H1 (cell line): ENCODE measurements around the gene CCDC15. TPM values are rescaled to one million over a fixed set of nuclear protein-coding genes. Genes with fewer than 3 reads are reported as not detected.
"Not testable (repeated sequence)": the region's sequence is repeated elsewhere in the genome, so short reads cannot be mapped to it uniquely, and the experiment has no call there.

Experiments used
- CTCF ChIA-PET: fragments of 300-600 bp; sonication (Branson Sonifier 250); formaldehyde crosslinking; loops from one replicate; lab custom pipeline; 2021; ENCODE audit not compliant: partially characterized antibody; lab: Charles Lee
- POLR2A ChIA-PET: fragments of 300-600 bp; sonication (Branson Sonifier 250); formaldehyde crosslinking; loops from one replicate; lab custom pipeline; 2021; ENCODE audit warnings: inconsistent platforms; ENCODE audit not compliant: partially characterized antibody; lab: Charles Lee
- DNase-seq, 2 experiments: peaks; one replicate each; pipeline versions ENCODE4 v3.0.0 to v3.0.0-alpha.2; 2010 to 2022; ENCODE audit warnings: low spot score in 2 of 2, low read depth in 1 of 2, mixed read lengths in 1 of 2
- FAIRE-seq: peaks from 2 replicates; lab custom pipeline; 2011; peaks lifted over from hg19 to GRCh38; lab: Jason Lieb, UNC
- H2AFZ ChIP-seq: 2 replicates; pipeline ENCODE4 v1.8.1; 2012; ENCODE audit warnings: low read length, inconsistent platforms
- H2AK5ac ChIP-seq: 2 replicates; pipeline ENCODE4 v1.6.1; 2013; ENCODE audit warnings: low read depth, low read length
- H2BK120ac ChIP-seq: replicated peaks from 2 replicates; pipeline ENCODE3; 2013; ENCODE audit warnings: low read depth, low read length, inconsistent platforms
- H2BK12ac ChIP-seq: 2 replicates; pipeline ENCODE4 v1.6.1; 2013; ENCODE audit warnings: low read depth, low read length
- H2BK15ac ChIP-seq: 2 replicates; pipeline ENCODE4 v1.6.1; 2013; ENCODE audit warnings: low read length
- H2BK20ac ChIP-seq: 2 replicates; pipeline ENCODE4 v1.6.1; 2013; ENCODE audit warnings: low read length
- H2BK5ac ChIP-seq: 2 replicates; pipeline ENCODE4 v1.6.1; 2013; ENCODE audit warnings: low read depth, low read length
- H3K14ac ChIP-seq: 2 replicates; pipeline ENCODE4 v1.6.1; 2013; ENCODE audit warnings: inconsistent platforms; ENCODE audit not compliant: insufficient read length
- H3K18ac ChIP-seq: 2 replicates; pipeline ENCODE4 v1.6.1; 2013; ENCODE audit warnings: low read length; ENCODE audit errors: extremely low read depth
- H3K23ac ChIP-seq: 2 replicates; pipeline ENCODE4 v1.6.1; 2013; ENCODE audit warnings: inconsistent platforms; ENCODE audit not compliant: insufficient read length
- H3K23me2 ChIP-seq: 2 replicates; pipeline ENCODE4 v1.6.1; 2013; ENCODE audit warnings: low read depth, low read length
- H3K27ac ChIP-seq: 2 replicates; pipeline ENCODE4 v1.6.1; 2011; ENCODE audit warnings: low read depth, low read length, inconsistent platforms
- H3K27me3 ChIP-seq, 4 experiments: replicated peaks in 1 of 4; 1 replicate in 1 of 4; 2 replicates in 3 of 4; pipeline versions ENCODE4 v1.6.1 to v1.8.1; 2011 to 2013; ENCODE audit warnings: low read length in 3 of 4, mild to moderate bottlenecking in 3 of 4, inconsistent platforms in 2 of 4, mixed read lengths in 2 of 4, moderate library complexity in 1 of 4; ENCODE audit not compliant: control insufficient read depth in 3 of 4, insufficient read depth in 3 of 4; ENCODE audit errors: extremely low read depth in 1 of 4
- H3K36me3 ChIP-seq, 4 experiments: 2 replicates each; pipeline versions ENCODE4 v1.6.1 to v1.8.1; 2011 to 2013; ENCODE audit warnings: mild to moderate bottlenecking in 4 of 4, low read length in 3 of 4, moderate library complexity in 2 of 4, control low read depth in 1 of 4, inconsistent platforms in 1 of 4; ENCODE audit not compliant: insufficient read depth in 4 of 4, control insufficient read depth in 2 of 4
- H3K4ac ChIP-seq: replicated peaks from 2 replicates; pipeline ENCODE3; 2013; ENCODE audit warnings: low read length, low read depth, mixed read lengths, inconsistent platforms; ENCODE audit not compliant: insufficient read length
- H3K4me1 ChIP-seq, 4 experiments: replicated peaks in 1 of 4; 1 replicate in 1 of 4; 2 replicates in 3 of 4; pipeline versions ENCODE4 v1.6.1 to v1.8.1; 2011 to 2013; ENCODE audit warnings: low read length in 3 of 4, inconsistent platforms in 2 of 4, mixed read lengths in 1 of 4; ENCODE audit not compliant: insufficient read depth in 4 of 4, control insufficient read depth in 3 of 4
- H3K4me2 ChIP-seq, 2 experiments: 2 replicates each; pipeline versions ENCODE4 v1.6.1 to v1.8.1; 2011 to 2013; ENCODE audit warnings: low read depth in 2 of 2, low read length in 2 of 2, control low read depth in 1 of 2, inconsistent platforms in 1 of 2, mild to moderate bottlenecking in 1 of 2; ENCODE audit not compliant: insufficient read depth in 1 of 2
- H3K4me3 ChIP-seq, 4 experiments: fragments of 200-600, 300-600 bp in 1 of 4; sonication (generic), shearing (Covaris generic), sonication (Bioruptor Twin) in 1 of 4; 2 replicates each; pipeline versions ENCODE4 v1.5.1 to v1.8.1; 2011 to 2016; ENCODE audit warnings: low read length in 4 of 4, low read depth in 3 of 4, control low read depth in 2 of 4, inconsistent platforms in 2 of 4, mild to moderate bottlenecking in 2 of 4, mixed read lengths in 1 of 4, moderate library complexity in 1 of 4; ENCODE audit not compliant: insufficient read depth in 2 of 4; ENCODE audit errors: extremely low read depth in 1 of 4
- H3K56ac ChIP-seq: replicated peaks from 2 replicates; pipeline ENCODE3; 2013; ENCODE audit warnings: low read depth, mild to moderate bottlenecking, mixed read lengths, low read length, inconsistent platforms; ENCODE audit not compliant: insufficient read length
- H3K79me1 ChIP-seq: 2 replicates; pipeline ENCODE4 v1.6.1; 2013; ENCODE audit warnings: low read depth, low read length, control low read depth
- H3K79me2 ChIP-seq, 2 experiments: 2 replicates each; pipeline versions ENCODE4 v1.6.1 to v1.8.1; 2012 to 2013; ENCODE audit warnings: low read length in 2 of 2, mild to moderate bottlenecking in 2 of 2, inconsistent platforms in 1 of 2; ENCODE audit not compliant: insufficient read depth in 2 of 2, control insufficient read depth in 1 of 2
- H3K9ac ChIP-seq, 4 experiments: replicated peaks in 1 of 4; 1 replicate in 1 of 4; 2 replicates in 3 of 4; pipeline versions ENCODE4 v1.6.1 to v1.8.1; 2011 to 2013; ENCODE audit warnings: low read depth in 3 of 4, low read length in 3 of 4, control low read depth in 2 of 4, mild to moderate bottlenecking in 2 of 4, moderate library complexity in 2 of 4, inconsistent platforms in 1 of 4; ENCODE audit errors: extremely low read depth in 1 of 4
- H3K9me3 ChIP-seq, 2 experiments: 2 replicates each; pipeline versions ENCODE4 v1.6.1 to v1.8.1; 2012 to 2013; ENCODE audit warnings: mild to moderate bottlenecking in 2 of 2, moderate library complexity in 2 of 2, control low read depth in 1 of 2, inconsistent platforms in 1 of 2, low read depth in 1 of 2, low read length in 1 of 2, mixed read lengths in 1 of 2; ENCODE audit not compliant: insufficient read depth in 2 of 2
- H4K20me1 ChIP-seq, 2 experiments: replicated peaks in 1 of 2; 2 replicates each; pipeline versions ENCODE3 to v1.8.1; 2011 to 2013; ENCODE audit warnings: inconsistent platforms in 2 of 2, low read length in 2 of 2, mild to moderate bottlenecking in 1 of 2; ENCODE audit not compliant: insufficient read depth in 2 of 2, control insufficient read depth in 1 of 2
- H4K5ac ChIP-seq: 2 replicates; pipeline ENCODE4 v1.6.1; 2013; ENCODE audit warnings: low read length, low read depth, mixed read lengths, inconsistent platforms; ENCODE audit not compliant: insufficient read length
- H4K8ac ChIP-seq: 2 replicates; pipeline ENCODE4 v1.8.0; 2013; ENCODE audit warnings: mild to moderate bottlenecking, moderate library complexity, low read length, inconsistent platforms; ENCODE audit not compliant: insufficient read depth; ENCODE audit errors: extremely low read depth
- H4K91ac ChIP-seq: replicated peaks from 2 replicates; pipeline ENCODE3; 2013; ENCODE audit warnings: low read length, mixed read lengths, inconsistent platforms; ENCODE audit not compliant: insufficient read length
- WGBS, 2 experiments: shearing (Covaris generic) in 1 of 2; methylation state at CpG; one replicate each; pipeline versions ENCODE4 v1.1.6 to v1.1.7; 2013 to 2015; ENCODE audit warnings: low lambda C conversion rate in 2 of 2, mixed read lengths in 2 of 2, inconsistent platforms in 1 of 2, low coverage in 1 of 2, missing lambda C conversion rate in 1 of 2; ENCODE audit not compliant: insufficient replicate concordance in 2 of 2, insufficient coverage in 1 of 2, insufficient read length in 1 of 2; ENCODE audit errors: extremely low coverage in 1 of 2, missing lambda C conversion rate in 1 of 2; 5-methylcytosine and 5-hydroxymethylcytosine counted together
- polyA plus RNA-seq, 7 experiments: library from polyadenylated mRNA; depleted of rRNA in 3 of 7; stranded (reverse) in 5 of 7; unstranded in 2 of 7; fragments of >200 nt in 5 of 7; fragments of 200-250 nt in 2 of 7; gene quantifications; 1 replicate in 5 of 7; 2 replicates in 1 of 7; 4 replicates in 1 of 7; pipeline versions ENCODE4 v1.2.1 to v1.2.3, GENCODE V29; 2011 to 2013; ENCODE audit warnings: missing spikeins in 2 of 7, mixed read lengths in 2 of 7
- total RNA-seq: library from RNA; stranded (reverse); fragmentation: NEBNext Ultra II Directional; extraction: Animal tissue kit (Norgen Biotek cat#: 25700); gene quantifications from 2 replicates; pipeline ENCODE4 v1.2.1, GENCODE V29; 2021

The CCDC15 gene
- total and polyA plus RNA-seq, 2 of the 8 experiments (the other 6 are each of a cell fraction or from before 2014, with no cell fraction given): 1.5 to 3.1 TPM

DNA sequence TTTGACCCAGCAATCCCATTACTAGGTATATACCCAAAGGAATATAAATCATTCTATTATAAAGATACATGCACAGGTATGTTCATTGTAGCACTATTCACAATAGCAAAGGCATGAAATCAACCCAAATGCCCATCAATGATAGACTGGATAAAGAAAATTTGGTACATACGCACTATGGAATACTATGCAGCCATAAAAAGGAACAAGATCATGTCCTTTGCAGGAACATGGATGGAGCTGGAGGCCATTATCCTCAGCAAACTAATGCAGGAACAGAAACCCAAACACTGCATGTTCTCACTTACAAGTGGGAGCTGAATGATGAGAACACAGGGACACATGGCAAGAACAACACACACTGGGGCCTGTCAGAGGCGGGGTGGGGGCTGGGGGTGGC, 102.1 kb downstream of the CCDC15 start:
- H3K79me2 ChIP-seq, H3K36me3 ChIP-seq, H3K18ac ChIP-seq, H2BK120ac ChIP-seq, DNase-seq, H3K79me1 ChIP-seq, H3K23ac ChIP-seq, H4K5ac ChIP-seq, H4K91ac ChIP-seq, H2BK12ac ChIP-seq, POLR2A ChIA-PET, H2AFZ ChIP-seq, H4K20me1 ChIP-seq, H2BK15ac ChIP-seq, H3K14ac ChIP-seq, H4K8ac ChIP-seq, H3K9ac ChIP-seq, H3K4ac ChIP-seq, H3K4me1 ChIP-seq, H2BK5ac ChIP-seq, H3K4me3 ChIP-seq, FAIRE-seq, H3K27me3 ChIP-seq, H3K9me3 ChIP-seq, H3K56ac ChIP-seq, H2BK20ac ChIP-seq, H3K23me2 ChIP-seq, H3K27ac ChIP-seq, H2AK5ac ChIP-seq, H3K4me2 ChIP-seq: not testable (repeated sequence)
- CTCF ChIA-PET: interaction anchor here (1.1 to 2.0 kb wide), 2 partner anchors 30 to 35 kb away, joined by 5 read pairs; no protein-coding TSS in a partner anchor
- WGBS, 2 experiments: 84% methylated on average over 2 of the region's 2 CpGs; no CpG with 5 or more reads in 1 of the 2 experiments
